ENCODE results near the gene AUTS2.
"Not testable (repeated sequence)": the region's sequence is repeated elsewhere in the genome, so short reads cannot be mapped to it uniquely, and the experiment has no call there.

Gene AUTS2

GRCh38 chr7:70808876-70809275, 1210.6 kb downstream of the AUTS2 start:
- no peak for DNase-seq (ENCODE audit: low read depth)
- no peak overlapping the region for H3K4me3 ChIP-seq (ENCODE audit: low read length)
- no peak for TF ChIP-seq CTCF (conservative IDR thresholded peaks at IDR 0.05; ENCODE audit: low read depth, low read length)

- TF ChIP-seq CTCF (conservative IDR thresholded peaks at IDR 0.05; ENCODE audit: low read depth, low read length): no peak
- no peak overlapping the region for H3K4me3 ChIP-seq (ENCODE audit: low read length)
- DNase-seq (ENCODE audit: low read depth): no peak
Measured at GRCh38 chr7:70810558-70811139, 1212.4 kb downstream of the AUTS2 start.

- DNase-seq (ENCODE audit: low read depth): no peak
- TF ChIP-seq CTCF (conservative IDR thresholded peaks at IDR 0.05; ENCODE audit: low read depth, low read length): peak; percentile 44
- H3K4me3 ChIP-seq (ENCODE audit: low read length): no peak overlapping the region
Measured at GRCh38 chr7:70812511-70812910, 1214.2 kb downstream of the AUTS2 start.

GRCh38 chr7:70822490-70822889, 1224.2 kb downstream of the AUTS2 start:
- not testable (repeated sequence) for H3K4me3 ChIP-seq (ENCODE audit: low read length); DNase-seq (ENCODE audit: low read depth)

- H3K4me3 ChIP-seq (ENCODE audit: low read length): no peak overlapping the region
- TF ChIP-seq CTCF (conservative IDR thresholded peaks at IDR 0.05; ENCODE audit: low read depth, low read length): peak; percentile 96
- no peak for DNase-seq (ENCODE audit: low read depth)
Measured at GRCh38 chr7:70829221-70830059, 1231.2 kb downstream of the AUTS2 start.

- DNase-seq (ENCODE audit: low read depth): no peak
- no peak for TF ChIP-seq CTCF (conservative IDR thresholded peaks at IDR 0.05; ENCODE audit: low read depth, low read length)
- H3K4me3 ChIP-seq (ENCODE audit: low read length): no peak overlapping the region
Measured at GRCh38 chr7:70830060-70830395, 1231.8 kb downstream of the AUTS2 start.

GRCh38 chr7:70830426-70830825, 1232.2 kb downstream of the AUTS2 start:
- TF ChIP-seq CTCF (conservative IDR thresholded peaks at IDR 0.05; ENCODE audit: low read depth, low read length): no peak
- no peak for DNase-seq (ENCODE audit: low read depth)
- no peak overlapping the region for H3K4me3 ChIP-seq (ENCODE audit: low read length)
